Measurements from ENCODE around the gene INPP5F. TPM values are rescaled to one million over a fixed set of nuclear protein-coding genes. Genes with fewer than 3 reads are reported as not detected.
"Not testable (repeated sequence)": the region's sequence is repeated elsewhere in the genome, so short reads cannot be mapped to it uniquely, and the experiment has no call there.

Gene INPP5F
- total RNA-seq, 1 experiment from 2014 or later, result 18.5 TPM

DNA sequence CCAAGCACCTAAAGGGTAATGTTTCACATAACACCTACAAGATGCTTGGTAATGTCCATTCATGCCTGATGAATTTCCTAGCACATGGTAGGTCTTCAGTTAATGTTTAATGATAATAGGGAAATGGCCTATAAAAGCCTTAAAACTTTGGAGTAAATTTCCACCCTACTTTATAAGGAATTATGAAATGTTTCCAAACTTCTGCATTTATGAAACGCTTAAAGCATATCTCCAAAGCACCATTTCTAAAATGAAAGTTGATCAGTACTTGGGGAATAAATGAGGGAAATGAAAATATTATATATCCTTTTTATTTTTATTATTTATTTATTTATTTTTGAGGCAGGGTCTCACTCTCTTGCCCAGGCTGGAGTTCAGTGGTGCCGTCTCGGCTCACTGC, 51.8 kb downstream of the INPP5F start:
- DNase-seq (ENCODE audit: low read depth), result no peak

DNA sequence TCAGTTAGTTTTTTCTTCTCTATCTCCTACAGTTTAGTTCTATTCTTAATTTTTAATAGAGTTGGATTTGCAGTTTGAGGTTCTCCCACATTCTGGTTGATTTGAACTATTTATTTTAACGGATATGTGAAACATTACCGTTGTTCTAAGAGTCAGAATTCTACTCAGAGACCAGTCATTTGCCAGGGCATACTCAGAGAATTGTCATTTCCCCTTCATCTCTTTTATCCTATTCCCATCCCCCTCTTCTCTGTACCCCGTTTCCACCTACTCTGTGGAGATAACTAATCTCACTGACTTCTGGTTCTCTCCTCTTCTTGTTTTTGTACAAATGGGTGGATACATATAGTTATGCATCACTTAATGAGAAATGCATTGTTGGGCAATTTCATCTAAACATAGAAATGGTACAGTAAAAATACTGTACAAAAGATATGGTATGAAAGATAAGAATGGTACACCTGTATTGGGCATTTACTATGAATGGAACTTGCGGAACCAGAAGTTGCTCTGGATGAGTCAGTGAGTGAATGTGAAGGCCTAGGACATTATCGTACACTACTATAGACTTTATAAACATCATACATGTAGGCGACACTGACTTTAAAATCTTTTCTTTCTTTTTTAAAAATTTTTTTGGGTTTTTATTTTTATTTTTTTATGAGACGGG, 53.1 kb downstream of the INPP5F start:
- DNase-seq (ENCODE audit: low read depth), result no peak

DNA sequence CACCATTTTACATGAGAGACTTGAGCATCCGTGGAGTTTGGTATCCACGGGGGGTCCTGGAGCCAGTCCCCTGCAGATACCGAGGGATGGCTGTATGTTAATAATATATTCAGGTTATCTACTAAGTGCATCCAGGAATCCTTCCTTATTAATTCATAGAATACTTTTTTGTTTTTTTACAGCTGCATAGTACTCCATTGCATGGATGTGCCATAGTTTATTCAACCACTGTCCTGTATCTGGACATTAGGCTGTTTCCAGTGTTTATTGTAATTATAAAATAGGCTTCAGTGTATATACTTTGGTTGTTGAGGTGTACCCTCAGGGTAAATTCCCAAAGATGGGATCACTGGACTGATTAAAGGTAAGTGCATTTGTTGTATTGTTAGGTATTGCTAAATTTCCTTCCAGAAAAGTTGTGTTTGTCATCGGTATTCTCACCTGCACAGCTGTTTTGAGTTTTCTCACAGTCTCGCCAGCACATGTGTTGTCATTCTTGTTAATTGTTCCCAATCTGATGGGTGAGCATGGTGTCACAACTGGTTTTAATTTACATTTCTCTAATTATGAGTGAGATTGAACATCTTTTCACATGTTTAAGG, 55.1 kb downstream of the INPP5F start:
- no peak for DNase-seq (ENCODE audit: low read depth)

DNA sequence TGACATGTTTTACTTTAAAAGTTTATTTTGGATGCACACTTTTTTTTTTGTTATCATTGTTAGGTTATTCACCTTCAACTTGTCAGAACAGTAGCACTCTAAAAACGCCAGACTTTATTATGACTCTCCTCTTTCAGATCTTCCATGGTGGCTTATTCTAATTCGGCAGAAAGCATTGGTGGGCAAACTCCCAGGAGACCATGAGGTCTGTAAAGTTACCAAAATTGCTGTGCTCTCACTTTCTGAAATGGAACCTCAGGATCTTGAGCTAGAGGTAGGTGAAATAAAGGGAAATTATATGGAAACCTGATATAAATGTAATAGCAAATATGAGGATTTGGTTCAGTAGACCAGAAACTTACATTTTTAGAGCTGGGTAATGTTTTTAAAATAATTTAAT, 55.6 kb downstream of the INPP5F start:
- DNase-seq (ENCODE audit: low read depth), result no peak

DNA sequence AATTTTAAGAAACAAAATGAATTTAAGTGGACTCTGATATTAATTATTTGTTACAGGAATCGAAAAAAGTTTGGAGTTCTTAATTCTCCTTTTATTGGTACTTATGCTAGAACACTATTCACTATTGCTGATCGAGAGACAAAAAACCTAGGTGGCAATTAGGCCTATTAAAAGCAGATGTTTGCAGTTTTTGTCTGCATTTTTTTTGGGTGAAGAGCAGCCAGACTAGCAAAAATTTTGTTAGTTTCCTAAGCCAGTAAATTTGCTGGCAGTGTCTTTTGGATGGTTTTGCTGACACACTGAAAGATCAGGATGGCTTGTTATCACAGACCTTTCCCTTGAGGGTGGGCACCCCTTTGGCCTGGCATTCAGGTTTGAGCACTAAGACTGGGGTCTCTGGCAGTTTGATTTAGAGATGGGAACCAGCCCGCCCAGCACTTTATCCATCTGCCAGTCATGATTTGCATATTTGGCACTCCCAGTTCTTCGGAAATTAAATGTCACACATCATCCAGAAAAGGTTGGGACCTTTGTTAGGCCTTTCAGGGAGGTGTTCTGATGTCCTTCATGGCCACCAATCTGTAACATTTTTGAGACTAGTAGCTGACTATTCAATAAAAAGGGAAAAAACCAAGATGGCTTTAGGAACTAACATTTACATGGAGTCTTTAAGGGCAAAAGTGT, 57.3 kb downstream of the INPP5F start:
- DNase-seq (ENCODE audit: low read depth), result no peak

DNA sequence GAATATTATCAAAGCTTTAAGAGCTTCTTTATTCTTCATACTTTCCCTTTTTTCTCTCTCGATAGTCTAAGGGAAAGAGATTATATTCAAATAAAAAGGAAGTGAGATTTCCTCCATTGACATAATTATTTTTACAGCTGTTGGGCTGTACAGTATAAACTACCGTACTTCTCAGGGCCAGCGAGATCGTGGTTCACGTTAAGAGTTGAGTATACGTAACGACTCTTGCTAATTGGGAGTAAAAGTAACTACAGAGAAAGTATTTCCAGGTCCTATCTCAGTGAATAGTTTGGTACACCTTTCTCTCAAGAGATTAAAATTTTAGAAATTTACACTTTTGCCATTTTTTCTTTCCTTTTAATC, 57.8 kb downstream of the INPP5F start:
- no peak for DNase-seq (ENCODE audit: low read depth)

DNA sequence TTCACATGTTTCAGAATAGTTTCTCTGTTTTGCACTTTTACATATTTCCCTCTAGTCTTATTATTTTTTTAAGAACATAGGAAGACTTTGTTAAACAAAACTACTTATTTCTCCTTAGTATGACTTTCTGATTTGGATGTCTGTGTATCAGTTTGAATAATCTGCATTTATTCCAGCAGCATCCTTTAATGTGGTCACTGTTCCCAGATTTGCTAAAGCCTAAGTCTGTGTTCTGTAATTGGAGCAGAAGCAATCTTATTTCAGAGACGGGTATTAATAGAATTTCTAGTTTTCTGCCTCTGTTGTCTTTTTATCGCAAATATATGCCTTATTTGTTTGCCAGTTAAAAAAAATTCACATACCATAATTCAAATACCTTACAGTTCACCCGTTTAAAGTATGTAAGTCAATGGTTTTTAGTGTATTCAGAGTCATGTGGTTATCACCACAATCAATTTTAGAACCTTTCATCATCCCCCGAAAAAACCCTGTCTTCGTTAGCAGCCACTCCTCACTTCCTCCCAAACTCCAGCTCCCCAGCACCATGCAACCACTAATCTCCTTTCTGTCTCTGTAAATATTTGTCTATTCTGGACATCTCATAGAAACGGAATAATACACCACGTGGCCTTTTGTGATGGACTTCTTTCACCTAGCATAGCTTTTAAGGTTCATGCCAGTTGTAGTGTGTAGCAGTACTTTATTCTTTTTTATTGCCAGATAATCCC, 58.7 kb downstream of the INPP5F start:
- peak; percentile 12 for DNase-seq (ENCODE audit: low read depth)

DNA sequence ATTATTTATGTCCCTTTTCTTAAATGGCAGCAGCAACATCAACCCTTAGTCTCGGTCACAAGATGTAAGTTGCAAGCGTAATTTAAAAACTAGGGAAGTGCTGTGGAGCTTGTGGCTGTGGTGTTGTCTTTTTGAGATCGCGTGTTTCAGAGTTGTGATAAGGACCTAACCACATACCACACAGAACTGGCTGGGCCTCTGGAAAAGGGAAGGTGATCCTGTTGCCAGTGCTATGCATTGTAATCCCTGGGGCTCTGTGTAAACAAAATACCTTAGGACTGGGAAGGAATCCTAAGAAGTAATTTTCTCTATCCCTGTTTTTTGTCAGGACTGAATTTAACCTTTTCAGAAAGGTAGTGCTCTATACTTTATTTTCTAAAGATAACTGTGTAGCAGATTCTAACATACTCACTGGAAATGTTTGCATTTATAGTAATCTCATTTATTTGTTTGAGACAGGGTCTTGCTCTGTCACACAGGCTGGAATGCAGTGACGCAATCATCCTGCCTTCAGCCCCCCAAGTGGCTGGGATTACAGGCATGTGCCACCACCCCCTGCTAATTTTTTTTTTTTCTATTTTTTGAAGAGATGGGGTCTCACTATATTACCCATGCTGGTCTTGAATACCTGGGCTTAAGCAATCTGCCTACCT, 60.4 kb downstream of the INPP5F start:
- peak; percentile 29 for DNase-seq (ENCODE audit: low read depth)

DNA sequence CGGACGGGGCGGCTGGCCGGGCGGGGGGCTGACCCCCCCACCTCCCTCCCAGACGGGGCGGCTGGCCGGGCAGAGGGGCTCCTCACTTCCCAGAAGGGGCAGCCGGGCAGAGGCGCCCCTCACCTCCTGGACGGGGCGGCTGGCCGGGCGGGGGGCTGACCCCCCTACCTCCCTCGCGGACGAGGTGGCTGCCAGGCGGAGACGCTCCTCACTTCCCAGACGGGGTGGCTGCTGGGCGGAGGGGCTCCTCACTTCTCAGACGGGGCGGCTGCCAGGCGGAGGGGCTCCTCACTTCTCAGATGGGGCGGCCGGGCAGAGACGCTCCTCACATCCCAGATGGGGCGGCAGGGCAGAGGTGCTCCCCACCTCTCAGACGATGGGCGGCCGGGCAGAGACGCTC, 69.3 kb downstream of the INPP5F start:
- DNase-seq (ENCODE audit: low read depth), result not testable (repeated sequence)

DNA sequence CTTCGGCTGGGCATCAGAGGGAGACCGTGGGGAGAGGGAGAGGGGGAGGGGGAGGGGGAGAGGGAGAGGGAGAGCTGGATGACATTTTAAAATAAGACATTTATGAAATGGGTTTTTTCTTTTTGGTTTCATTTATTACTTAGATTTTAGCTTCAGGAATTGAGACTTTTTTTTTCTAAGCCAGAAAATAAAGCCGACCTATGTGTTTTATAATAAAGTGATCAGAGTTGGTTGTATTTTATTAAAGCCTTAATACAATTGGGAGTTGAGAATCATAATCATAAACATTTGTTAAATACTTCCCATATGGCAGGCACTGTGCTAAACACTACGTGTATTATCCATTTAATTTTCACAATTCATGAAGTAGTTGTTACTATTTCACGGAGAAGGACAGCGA, 70.2 kb downstream of the INPP5F start:
- DNase-seq (ENCODE audit: low read depth), result no peak

DNA sequence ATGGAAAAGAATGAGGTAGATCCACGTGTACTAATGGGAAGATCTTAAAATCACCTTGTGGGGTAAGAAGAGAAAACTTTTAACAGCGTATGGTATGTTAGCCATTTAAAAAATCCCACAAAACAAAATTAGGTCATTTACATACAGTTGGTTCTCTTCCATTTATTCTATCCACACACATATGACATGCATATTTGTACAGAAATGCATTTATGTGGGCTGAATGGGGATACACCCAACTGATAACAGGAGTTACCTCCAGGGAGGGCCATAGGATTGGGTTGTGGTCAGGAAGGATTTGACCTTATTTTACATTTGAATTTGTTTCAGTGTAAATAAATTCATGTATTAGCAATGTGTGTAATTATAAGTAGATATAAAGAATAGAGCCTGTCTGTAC, 75.3 kb downstream of the INPP5F start:
- DNase-seq (ENCODE audit: low read depth), result no peak

DNA sequence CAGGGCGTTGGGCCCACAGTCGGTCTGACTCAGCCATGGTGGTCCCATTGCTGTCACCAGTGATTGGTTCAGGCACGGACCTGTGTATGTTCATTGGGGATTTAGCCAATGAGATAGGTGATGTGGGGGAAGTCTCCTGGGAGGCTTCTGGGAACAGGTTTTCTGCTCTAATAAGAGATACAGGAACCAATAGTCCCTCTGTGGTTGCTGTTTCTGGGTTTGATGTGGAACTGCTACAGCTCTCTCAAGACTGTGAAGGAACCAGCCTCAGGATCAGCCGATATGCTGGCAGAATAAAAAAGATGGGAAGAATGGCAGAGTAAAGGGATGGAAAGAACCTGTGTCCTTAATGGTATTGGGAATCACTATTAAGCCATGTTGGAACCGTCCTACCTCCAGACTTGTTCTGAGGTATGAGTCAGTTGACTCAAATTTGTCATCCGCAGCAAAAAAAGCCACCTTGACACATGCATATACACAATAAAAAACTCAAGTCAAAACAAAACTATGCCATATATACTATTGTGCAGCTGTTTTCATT, 76.2 kb downstream of the INPP5F start:
- DNase-seq (ENCODE audit: low read depth), result no peak

DNA sequence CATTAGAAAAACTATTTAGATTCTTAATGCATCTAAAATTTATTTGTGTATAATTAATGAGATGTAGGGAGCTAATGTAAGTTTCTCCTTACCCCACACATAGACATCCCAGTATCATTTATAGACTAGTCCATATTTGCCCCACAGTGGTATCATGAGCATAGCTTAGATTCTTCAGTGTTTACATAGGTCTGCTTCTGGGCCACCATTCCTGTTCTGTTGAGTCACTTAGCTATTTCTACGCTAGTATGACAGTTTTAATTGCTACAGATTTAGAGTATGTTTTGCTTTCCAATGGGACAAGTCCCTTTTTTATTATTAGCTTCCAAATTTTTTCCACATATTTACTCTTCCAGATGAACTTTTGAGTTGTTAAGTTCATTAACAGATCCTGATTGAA, 77.4 kb downstream of the INPP5F start:
- DNase-seq (ENCODE audit: low read depth), result peak; percentile 44

DNA sequence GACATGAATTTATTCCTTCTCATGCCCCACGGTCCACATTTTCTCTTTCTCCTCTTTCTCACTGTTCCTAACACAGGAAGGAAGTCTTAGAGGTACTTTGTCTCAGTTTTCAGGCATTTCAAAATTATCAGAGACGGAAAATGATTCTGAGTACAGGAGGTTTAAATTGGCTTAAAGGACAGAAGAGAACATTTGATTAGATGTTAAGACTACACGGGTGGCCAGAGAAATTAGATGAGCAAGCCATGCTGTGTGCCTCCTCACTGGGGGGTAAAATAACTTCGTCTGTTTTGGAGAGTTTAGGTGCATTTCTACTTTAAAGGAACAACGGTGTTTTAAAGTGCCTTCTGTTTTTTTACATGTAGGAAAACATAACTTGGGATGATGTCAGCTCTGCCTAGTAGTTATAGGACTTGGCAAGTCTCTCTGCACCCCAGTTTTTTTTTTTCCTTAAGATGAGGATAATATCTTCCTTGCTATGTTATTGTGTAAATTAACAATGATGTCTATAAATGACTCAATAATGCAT, 79.9 kb downstream of the INPP5F start:
- no peak for DNase-seq (ENCODE audit: low read depth)

DNA sequence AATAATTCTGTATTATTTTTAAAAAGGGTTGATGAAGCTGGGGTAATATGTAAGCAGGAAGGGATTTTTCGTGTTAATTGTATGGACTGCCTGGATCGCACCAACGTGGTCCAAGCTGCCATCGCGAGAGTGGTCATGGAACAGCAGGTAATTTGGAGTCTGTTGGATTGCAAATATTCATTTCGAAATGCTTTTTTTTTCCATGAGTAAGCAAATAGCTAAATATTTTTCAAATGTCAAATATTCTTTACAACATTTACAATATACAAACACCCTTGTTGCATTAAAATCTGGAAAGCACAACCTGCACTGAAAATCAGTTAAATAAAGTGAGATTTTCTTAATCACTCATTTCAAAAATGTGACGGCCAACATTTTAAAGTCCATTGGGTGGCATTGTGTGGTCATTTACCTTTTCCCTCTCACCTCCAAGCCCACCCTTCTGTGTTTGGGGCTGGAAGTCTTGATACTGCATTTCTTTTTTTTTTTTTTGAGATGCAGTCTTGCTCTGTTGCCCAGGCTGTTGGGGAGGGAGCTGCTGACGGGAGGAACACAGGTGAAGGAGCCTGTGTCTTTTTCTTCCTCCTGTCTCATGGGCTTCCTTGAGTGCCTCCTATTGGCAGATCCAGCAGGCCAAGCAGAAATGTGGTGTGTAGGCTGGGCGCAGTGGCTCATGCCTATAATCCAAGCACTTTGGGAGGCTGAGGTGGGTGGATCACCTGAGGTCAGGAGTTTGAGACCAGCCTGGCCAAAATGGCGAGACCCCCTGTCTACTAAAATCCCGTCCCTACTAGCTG, 80.7 kb downstream of the INPP5F start:
- DNase-seq (ENCODE audit: low read depth), result no peak

DNA sequence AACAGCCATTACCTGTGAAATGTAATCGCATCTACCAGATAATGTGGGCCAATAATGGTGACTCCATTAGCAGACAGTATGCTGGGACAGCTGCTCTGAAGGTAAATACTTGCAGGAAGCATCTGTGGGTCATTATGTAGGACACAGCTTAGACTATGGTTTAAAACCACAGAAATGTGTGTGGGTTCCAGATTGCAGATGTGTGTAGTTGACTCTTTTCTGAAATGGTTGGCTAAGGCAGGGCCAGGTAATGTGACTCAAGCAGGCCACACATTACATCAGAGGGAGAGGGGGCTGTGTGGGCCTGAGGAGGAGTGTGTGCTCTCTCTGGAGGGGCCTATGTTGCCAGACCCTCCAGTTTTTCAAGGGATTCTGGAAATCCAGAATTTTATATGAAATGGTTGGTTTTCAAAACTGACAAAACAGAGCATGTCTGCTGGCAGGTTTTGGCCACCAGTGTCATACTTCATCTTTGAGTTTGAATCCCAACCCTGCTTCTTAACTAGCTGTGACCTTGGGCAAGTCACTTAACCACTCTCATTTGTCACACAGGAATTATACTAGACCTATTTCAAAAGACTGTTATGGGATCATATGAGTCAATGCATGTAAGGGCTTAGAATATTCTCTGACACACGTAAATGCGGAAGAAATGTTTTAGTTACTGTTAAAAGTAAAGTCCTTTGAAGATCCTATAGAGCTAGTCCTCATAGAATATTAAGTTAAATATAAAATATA, 82.3 kb downstream of the INPP5F start:
- DNase-seq (ENCODE audit: low read depth), result peak; percentile 54

DNA sequence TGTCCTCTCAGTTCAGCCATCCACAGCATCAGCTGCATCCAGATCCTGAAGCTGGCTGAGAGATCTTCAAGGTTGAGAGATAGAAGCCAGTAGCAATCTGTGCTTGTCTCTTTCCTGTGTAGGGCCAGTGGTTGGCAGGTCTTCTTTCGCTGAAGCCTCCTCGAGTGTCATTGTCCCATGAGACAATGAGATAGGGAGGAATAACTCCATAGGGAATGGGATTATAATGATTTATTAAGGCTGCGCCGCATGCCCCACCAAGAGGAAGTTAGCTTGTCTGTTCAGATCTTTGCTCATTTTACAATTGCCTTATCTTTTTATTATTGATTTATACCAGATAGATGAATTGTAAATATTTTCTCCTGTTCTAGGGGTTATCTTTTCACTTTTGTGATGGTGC, 85.3 kb downstream of the INPP5F start:
- DNase-seq (ENCODE audit: low read depth), result no peak

DNA sequence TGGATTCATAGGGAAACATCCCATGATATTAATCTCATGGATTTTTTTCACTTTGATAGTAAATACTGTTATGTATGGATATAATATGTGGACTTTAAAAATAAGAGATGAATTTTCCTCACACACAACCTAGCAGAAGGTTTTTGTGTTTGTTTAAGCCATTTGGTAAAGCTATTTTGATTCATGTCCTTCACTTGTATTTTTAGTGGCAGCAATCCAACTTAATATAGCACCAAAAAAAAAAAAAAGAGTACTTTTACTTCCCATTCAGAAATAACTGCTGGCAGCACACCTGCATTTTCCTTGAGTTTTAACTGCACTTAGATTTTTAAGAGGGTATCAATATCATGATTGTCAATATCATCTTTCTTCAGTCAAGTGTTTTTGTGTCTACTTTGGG, 86.8 kb downstream of the INPP5F start:
- peak; percentile 11 for DNase-seq (ENCODE audit: low read depth)

DNA sequence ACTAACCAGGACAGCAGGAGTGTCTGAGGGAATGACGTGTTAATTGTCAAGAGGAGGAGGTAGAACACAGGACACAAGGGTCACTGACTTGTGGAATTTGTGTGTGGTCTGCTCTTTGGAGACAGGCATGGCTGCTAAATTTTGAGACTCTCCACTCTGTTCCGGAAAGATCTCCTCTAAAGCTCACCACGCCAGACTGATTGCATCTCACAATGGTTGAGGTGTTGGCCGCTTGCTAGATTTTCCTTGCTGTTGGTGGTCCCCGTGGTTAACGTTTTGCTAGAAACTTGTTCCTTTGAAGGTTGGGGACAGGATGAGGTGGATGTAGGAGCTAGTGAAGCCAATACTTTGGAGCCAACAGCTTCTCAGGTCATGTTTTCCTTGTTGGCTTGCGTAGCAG, 89.8 kb downstream of the INPP5F start:
- DNase-seq (ENCODE audit: low read depth), result no peak

Measured in LHCN-M2 (cell line).